ENCODE data around the gene FMNL2. TPM values are rescaled to one million over a fixed set of nuclear protein-coding genes. Genes with fewer than 3 reads are reported as not detected.

Gene FMNL2
- total RNA-seq, 1 experiment from 2014 or later: 33.6 TPM

DNA sequence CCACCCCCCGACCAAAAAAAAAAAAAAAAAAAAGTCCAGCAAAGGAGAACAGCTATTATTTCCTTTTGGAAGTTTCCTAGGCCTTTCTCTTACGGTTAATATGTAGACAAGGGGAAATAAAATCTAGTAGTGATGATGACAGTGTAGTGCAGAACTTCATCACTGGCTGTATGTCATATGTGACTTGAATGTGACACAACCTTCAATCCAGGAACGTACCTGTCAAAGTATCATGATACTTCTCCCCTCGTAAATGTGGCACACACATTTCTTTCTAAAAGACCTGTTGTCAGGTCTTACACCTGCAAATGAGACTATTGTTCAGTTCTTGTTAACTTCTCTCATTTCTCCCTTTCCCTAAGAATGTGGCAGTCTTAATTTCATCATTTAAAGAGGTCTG, 208.7 kb downstream of the FMNL2 start:
- no peak for DNase-seq
- no peak overlapping the region for H2BK12ac ChIP-seq (ENCODE audit: insufficient read length, low read depth, low read length)
- no peak overlapping the region for H3K4me3 Mint-ChIP-seq
- no peak overlapping the region for H3T11ph ChIP-seq (ENCODE audit: low read length)
- H4K5ac ChIP-seq (ENCODE audit: insufficient read length, low read depth, low read length): no peak overlapping the region
- no peak for TF ChIP-seq CTCF (conservative IDR thresholded peaks at IDR 0.05)
- no peak overlapping the region for H3K56ac ChIP-seq (ENCODE audit: insufficient read length, low read depth, low read length)
- no peaks in the 10 kb centered on the region; the same call in 1 of the 2 replicates for H3K79me2 ChIP-seq (ENCODE audit: insufficient read depth, low read length)
- no peaks in the 10 kb centered on the region for H3K79me1 ChIP-seq (ENCODE audit: insufficient read depth, low read depth, low read length, poor library complexity, severe bottlenecking)
- no peaks in the 10 kb centered on the region for H3K9me3 Mint-ChIP-seq
- H3K27me3 ChIP-seq (ENCODE audit: insufficient read depth, low read length): no peaks in the 10 kb centered on the region
- no peaks in the 10 kb centered on the region; the same call in 1 of the 2 replicates for H3K4me1 ChIP-seq (ENCODE audit: insufficient read depth, low read length)
- H3K36me3 Mint-ChIP-seq (ENCODE audit: insufficient read depth in 1 of 3, low read depth in 3 of 3): peaks cover 4 to 5% (median 4%) of the 10 kb centered on the region in 3 experiments; a peak in 5 of 7 replicates
- no peak overlapping the region for H2BK20ac ChIP-seq (ENCODE audit: low read depth, low read length, poor library complexity, severe bottlenecking)
- no peak overlapping the region for H3K18ac ChIP-seq (ENCODE audit: insufficient read length, low read depth, low read length)
- no peak overlapping the region for H2BK120ac ChIP-seq (ENCODE audit: low read depth, low read length, poor library complexity, severe bottlenecking)
- H3K23me2 ChIP-seq (ENCODE audit: insufficient read length, low read depth, low read length, poor library complexity, severe bottlenecking): no peaks in the 10 kb centered on the region
- H2AFZ ChIP-seq (ENCODE audit: low read length): no peak overlapping the region
- H2BK15ac ChIP-seq (ENCODE audit: low read depth, low read length): no peak overlapping the region
- WGBS (ENCODE audit: extremely low coverage, insufficient read length, low lambda C conversion rate): no CpG with 5 or more reads among the region's 4 CpGs
- H3K4ac ChIP-seq (ENCODE audit: low read depth, low read length): no peak overlapping the region
- no peaks in the 10 kb centered on the region for H4K20me1 ChIP-seq (ENCODE audit: control insufficient read depth, insufficient read depth, insufficient read length)
- no peak overlapping the region for H2BK5ac ChIP-seq (ENCODE audit: insufficient read length, low read length)
- no peaks in the 10 kb centered on the region for H3K9me3 ChIP-seq (ENCODE audit: control insufficient read depth, low read depth, low read length)
- H3K27ac ChIP-seq (ENCODE audit: insufficient read length, low read depth, low read length): no peak overlapping the region
- peaks cover 14 to 23% of the 10 kb centered on the region in 2 experiments for H3K4me1 Mint-ChIP-seq
- no peak overlapping the region for H2AK5ac ChIP-seq (ENCODE audit: insufficient read length, low read length)
- no peak overlapping the region for H3K4me2 ChIP-seq (ENCODE audit: insufficient read depth, insufficient read length, low read length)
- H3K9ac ChIP-seq (ENCODE audit: extremely low read depth, insufficient read length, low read length): no peak overlapping the region
- no peak overlapping the region for H3K23ac ChIP-seq (ENCODE audit: insufficient read length, low read depth, low read length)
- H3K27ac Mint-ChIP-seq: peak overlapping the region in 1 of 3 experiments; percentile 9; a peak in 3 of 7 replicates
- H3K27me3 Mint-ChIP-seq (ENCODE audit: low read depth): no peaks in the 10 kb centered on the region
- no peak overlapping the region for H4K91ac ChIP-seq (ENCODE audit: insufficient read length, low read depth, low read length)
- H4K8ac ChIP-seq (replicated peaks; ENCODE audit: insufficient read length, low read depth, low read length): no peak overlapping the region
- no peak overlapping the region for H3K14ac ChIP-seq (ENCODE audit: insufficient read depth, low read length)

Measured in H9 (cell line).